ENCODE data around the gene C22orf23.

- TF ChIP-seq EZH2 (IDR thresholded peaks at IDR 0.05; ENCODE audit: borderline replicate concordance, insufficient read depth, low read depth, low read length, poor library complexity, severe bottlenecking) (no peak), CTCF (IDR thresholded peaks at IDR 0.05) (no peak)
Observed at GRCh38 chr22:37930952-37931440, 22.4 kb downstream of the C22orf23 start.

Measured in B cell (primary cell).